NCI-H1092 (cell line): ENCODE results near the gene DNAH8.

Experiments used
- DNase-seq: peaks from one replicate; lab custom pipeline; 2025; lab: John Stamatoyannopoulos, UW

Gene DNAH8

GRCh38 chr6:39073471-39074355 is 358.6 kb downstream of the DNAH8 start:
- DNase-seq: no peak

- no peak for DNase-seq
Observed at GRCh38 chr6:39074486-39074885, 359.4 kb downstream of the DNAH8 start.

GRCh38 chr6:39075010-39075686 is 360.0 kb downstream of the DNAH8 start:
- no peak for DNase-seq

- DNase-seq: no peak
Observed at GRCh38 chr6:39075807-39076622, 360.9 kb downstream of the DNAH8 start.

- DNase-seq: no peak
Observed at GRCh38 chr6:39076623-39077535, 361.8 kb downstream of the DNAH8 start.

- DNase-seq: no peak
Observed at GRCh38 chr6:39077882-39078594, 362.9 kb downstream of the DNAH8 start.

GRCh38 chr6:39078695-39079094 is 363.6 kb downstream of the DNAH8 start:
- DNase-seq: no peak

GRCh38 chr6:39079197-39080125 is 364.4 kb downstream of the DNAH8 start:
- no peak for DNase-seq
